COLO668 (cell line): ENCODE measurements around the gene ATF6.
"Not testable (repeated sequence)": the region's sequence is repeated elsewhere in the genome, so short reads cannot be mapped to it uniquely, and the experiment has no call there.

Experiments
- DNase-seq: peaks from one replicate; lab custom pipeline; 2025; ENCODE audit not compliant: unreplicated experiment; lab: John Stamatoyannopoulos, UW

The ATF6 gene

DNA sequence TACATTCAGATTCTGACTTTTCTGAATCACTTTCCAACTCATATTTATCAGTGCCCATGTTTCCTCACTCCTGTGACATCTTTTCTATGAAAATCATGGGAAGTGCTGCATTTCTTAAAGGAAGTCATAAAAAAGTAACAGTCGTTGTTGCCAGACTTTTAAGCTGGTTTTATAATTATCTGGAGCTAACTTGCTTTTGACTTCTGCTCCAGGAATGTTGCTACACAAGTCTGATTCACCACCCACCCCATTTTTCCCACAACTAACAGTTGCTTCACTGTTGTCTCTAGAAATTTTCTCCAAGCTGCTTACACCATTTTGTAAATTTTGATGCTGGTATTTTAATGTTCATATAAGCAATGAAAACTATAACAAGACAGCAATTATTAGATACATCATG is 32.6 kb upstream of the ATF6 start:
- no peak for DNase-seq

GRCh38 chr1:161735837-161736236 is 30.3 kb upstream of the ATF6 start:
- DNase-seq = no peak

- no peak for DNase-seq
Measured at GRCh38 chr1:161736335-161736969, 29.7 kb upstream of the ATF6 start.

- DNase-seq = no peak
Measured at GRCh38 chr1:161737625-161738024, 28.5 kb upstream of the ATF6 start.

DNA sequence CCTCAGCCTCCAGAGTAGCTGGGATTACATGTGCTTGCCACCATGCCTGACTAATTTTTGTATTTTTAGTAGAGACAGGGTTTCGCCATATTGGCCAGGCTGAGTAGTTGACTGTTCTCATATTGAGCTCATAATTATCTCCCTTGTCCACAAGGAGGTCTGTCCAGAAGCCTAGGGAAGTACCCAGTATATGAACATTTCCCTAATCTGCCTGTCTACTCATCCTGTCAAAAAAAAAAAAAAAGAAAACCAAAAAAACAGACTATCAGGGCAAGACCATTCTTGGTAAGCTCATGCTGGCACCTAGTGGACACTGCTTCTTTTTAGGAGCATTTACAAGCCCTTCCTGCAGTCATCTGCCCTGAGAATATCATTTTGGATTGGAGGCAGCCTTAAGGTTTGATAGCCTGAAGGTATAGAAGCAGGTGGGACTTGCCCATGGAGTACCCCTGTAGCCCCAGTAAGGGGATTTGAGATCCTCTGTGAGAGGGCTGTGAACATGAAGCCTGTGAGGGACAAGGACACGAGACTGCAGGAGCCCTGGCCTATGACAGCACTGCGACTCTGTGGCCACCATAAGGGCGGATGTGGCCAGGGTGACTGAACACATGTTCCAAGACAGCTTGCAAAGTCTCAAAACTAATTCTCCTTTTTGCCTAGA is 27.4 kb upstream of the ATF6 start:
- DNase-seq = no peak

DNA sequence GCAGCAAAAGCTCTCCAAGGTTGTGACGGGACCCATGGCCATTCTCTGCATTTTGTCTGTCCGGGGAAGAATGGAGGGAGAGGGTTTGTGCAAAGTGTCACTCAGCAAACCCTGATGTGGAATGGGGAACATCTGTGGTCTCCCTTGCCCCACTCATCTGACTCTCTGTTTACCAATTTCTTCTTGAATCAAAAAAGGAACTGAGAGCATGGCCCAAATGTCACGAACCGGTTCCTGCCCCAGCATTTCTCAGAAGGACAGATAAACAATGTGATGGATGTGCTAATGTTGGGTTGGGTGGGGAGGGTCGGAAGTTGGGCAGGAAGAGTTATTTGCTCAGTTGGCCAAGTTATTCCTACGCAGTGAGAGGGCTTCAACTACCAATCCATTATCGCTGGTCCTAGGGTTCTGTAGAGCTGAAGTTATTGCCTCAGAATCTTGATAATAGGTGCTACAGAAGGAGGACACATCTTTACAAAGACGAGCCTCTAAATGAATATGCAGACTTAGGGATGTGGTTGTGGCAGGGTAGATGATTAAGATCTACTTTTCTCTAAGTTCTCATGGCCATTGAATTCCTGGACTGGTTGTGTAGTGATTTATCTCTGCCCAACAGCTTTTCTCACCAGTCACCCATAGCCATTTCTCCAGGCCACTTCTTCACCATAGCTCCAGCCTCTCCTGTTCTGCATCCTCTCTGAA is 26.1 kb upstream of the ATF6 start:
- no peak for DNase-seq

- no peak for DNase-seq
Measured at GRCh38 chr1:161740921-161741320, 25.2 kb upstream of the ATF6 start.

DNA sequence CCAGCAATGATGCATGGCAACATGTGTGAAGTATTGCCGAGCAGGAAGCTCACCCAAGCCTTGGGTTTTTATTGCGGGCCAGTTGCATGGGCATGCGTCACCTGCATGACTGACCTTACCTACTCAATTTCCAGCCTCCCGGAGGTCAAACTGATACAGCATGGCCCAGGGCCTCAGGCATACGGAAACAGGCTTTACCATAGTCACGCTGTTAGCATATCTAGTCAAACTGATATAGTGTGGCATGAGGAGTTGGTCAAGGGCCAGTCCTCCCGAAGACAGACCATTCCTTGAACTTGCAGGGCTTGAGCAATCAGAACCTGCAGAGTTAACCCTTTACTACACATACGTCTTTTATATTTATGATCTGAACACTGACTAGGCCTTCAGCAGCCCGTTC is 22.9 kb upstream of the ATF6 start:
- no peak for DNase-seq

GRCh38 chr1:161747801-161748200 is 18.3 kb upstream of the ATF6 start:
- DNase-seq = no peak

GRCh38 chr1:161749509-161750407 is 16.4 kb upstream of the ATF6 start, which contains the start of gene DUSP12:
DUSP12 (plus strand) TSS chr1:161749786; CDS start chr1:161749802, 16 bp downstream.
- DNase-seq = peak; percentile 97

DNA sequence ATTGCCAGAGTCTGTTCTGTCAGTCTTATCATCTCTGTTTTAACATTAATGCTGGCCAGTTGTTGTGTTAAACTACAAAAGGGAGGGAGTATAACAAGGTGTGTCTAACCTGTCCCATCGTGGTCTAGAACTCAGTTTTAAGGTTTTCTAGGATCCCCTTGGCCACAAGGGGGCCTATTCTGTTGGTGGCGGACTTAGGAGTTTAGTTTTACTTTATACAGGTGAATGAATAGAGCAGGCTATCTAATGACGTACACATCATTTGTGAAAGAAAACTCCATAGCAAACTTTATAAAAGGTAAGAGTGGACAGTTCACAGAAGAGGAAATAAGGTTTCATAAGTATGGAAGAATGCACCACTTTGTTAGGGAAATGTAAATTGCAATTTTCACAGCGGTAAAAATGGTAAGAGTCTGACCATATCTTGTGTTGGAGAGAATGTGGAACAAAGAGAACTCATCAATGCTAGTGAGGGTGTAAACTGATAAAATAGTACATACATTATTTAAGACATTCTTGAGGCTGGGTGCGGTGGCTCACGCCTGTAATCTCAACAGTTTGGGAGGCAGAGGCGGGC is 2.5 kb upstream of the ATF6 start:
- DNase-seq = peak; percentile 40

GRCh38 chr1:161768461-161768860 is 2.3 kb downstream of the ATF6 start:
- no peak for DNase-seq

GRCh38 chr1:161768986-161769672 is 3.0 kb downstream of the ATF6 start:
- DNase-seq = no peak

GRCh38 chr1:161769673-161770045 is 3.5 kb downstream of the ATF6 start:
- not testable (repeated sequence) for DNase-seq

- DNase-seq = no peak
Measured at GRCh38 chr1:161770250-161770649, 4.1 kb downstream of the ATF6 start.

DNA sequence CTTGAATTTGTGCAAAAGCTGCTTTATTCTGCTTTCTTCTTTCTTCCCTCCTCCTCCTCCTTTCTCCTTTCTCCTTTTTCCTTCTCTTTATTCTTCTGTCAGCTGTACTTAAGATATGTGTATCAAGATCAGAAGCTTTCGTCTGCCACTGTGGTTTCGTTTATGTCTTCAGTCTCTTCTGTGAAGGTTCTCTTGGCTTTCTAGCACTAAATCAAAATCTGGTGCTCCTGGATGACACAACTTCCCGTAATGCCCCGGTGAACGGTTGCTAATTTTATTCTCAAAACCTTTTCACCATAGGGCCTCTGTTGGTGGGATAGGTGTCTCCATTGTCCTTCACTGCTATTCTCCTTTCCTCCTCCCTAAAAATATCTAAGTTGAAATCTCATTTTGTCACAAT is 5.0 kb downstream of the ATF6 start:
- DNase-seq = no peak

GRCh38 chr1:161771973-161772372 is 5.9 kb downstream of the ATF6 start:
- DNase-seq = no peak

DNA sequence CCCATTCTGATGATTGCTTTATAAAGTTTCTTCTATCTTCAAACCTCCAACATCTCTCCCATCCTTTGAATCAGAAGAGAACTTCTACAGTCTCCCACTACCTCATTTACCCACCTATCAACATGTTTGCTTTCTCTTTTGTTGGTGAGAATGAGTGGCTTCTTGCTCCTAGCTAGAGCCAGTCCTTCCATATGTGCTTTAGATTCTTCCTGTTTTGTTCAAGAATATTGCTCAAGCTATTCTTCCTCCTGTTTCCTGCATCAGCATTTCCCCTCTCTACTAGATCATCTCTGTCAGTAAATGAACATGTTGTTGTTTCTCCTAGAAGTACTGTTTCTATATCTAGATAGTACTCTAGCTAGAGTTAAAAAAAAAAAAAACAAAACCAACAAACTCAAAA is 6.3 kb downstream of the ATF6 start:
- DNase-seq = no peak

- no peak for DNase-seq
Measured at GRCh38 chr1:161773791-161774190, 7.7 kb downstream of the ATF6 start.

- no peak for DNase-seq
Measured at GRCh38 chr1:161777261-161777660, 11.1 kb downstream of the ATF6 start.
